Endothelial cell of umbilical vein (primary cell): ENCODE measurements around the gene FLT3LG. TPM values are rescaled to one million over a fixed set of nuclear protein-coding genes. Genes with fewer than 3 reads are reported as not detected.

Source experiments
- BruUV-seq: library from RNA; stranded (reverse); fragments of 400-500 nt; replicated peaks from 2 replicates; lab custom pipeline; 2021; lab: Mats Ljungman, UMichigan
- CTCF ChIA-PET: fragments of 300-600, 350-600 bp; sonication (Branson Sonifier 250); formaldehyde crosslinking; loops from one replicate; lab custom pipeline; 2021; ENCODE audit warnings: antibody characterized with exemption, inconsistent platforms; lab: Charles Lee
- POLR2A ChIA-PET: fragments of 300-600, 350-600 bp; sonication (Branson Sonifier 250); formaldehyde crosslinking; loops from one replicate; lab custom pipeline; 2021; ENCODE audit warnings: antibody characterized with exemption, inconsistent platforms; lab: Charles Lee
- DNase-seq: peaks from one replicate; pipeline ENCODE4 v3.0.0-alpha.2; 2011; ENCODE audit warnings: low read depth, low spot score
- FAIRE-seq: peaks from 2 replicates; lab custom pipeline; 2011; peaks lifted over from hg19 to GRCh38; lab: Jason Lieb, UNC
- H2AFZ ChIP-seq: 2 replicates; pipeline ENCODE4 v1.6.0; 2012; ENCODE audit warnings: low read depth, low read length, control low read depth, inconsistent platforms
- H3K27ac ChIP-seq: 2 replicates; pipeline ENCODE4 v1.5.1; 2011; ENCODE audit warnings: low read depth, mild to moderate bottlenecking, control low read depth, low read length, moderate library complexity; ENCODE audit not compliant: insufficient read depth
- H3K27me3 ChIP-seq, 2 experiments: 2 replicates each; pipeline versions ENCODE4 v1.6.0 to v1.6.1; 2011; ENCODE audit warnings: low read length in 2 of 2, mixed read lengths in 1 of 2; ENCODE audit not compliant: control insufficient read depth in 2 of 2, insufficient read depth in 2 of 2
- H3K36me3 ChIP-seq, 2 experiments: 2 replicates in 1 of 2; 3 replicates in 1 of 2; pipeline ENCODE4 v1.5.1; 2011; ENCODE audit warnings: low read length in 2 of 2, mild to moderate bottlenecking in 1 of 2, moderate library complexity in 1 of 2; ENCODE audit not compliant: control insufficient read depth in 2 of 2, insufficient read depth in 2 of 2; ENCODE audit errors: extremely low read depth in 1 of 2
- H3K4me1 ChIP-seq: 3 replicates; pipeline ENCODE4 v1.5.1; 2011; ENCODE audit warnings: mild to moderate bottlenecking, low read length; ENCODE audit not compliant: control insufficient read depth, insufficient read depth; ENCODE audit errors: extremely low read depth
- H3K4me2 ChIP-seq: 2 replicates; pipeline ENCODE4 v1.6.1; 2011; ENCODE audit warnings: low read length, control low read depth, mixed read lengths; ENCODE audit not compliant: insufficient read depth
- H3K4me3 ChIP-seq, 3 experiments: fragments of 200-600 bp in 1 of 3; sonication (generic), shearing (Covaris generic) in 1 of 3; replicated peaks in 1 of 3; 2 replicates each; pipeline ENCODE4 v1.5.1; 2011 to 2016; ENCODE audit warnings: control low read depth in 3 of 3, low read length in 3 of 3, mild to moderate bottlenecking in 2 of 3, inconsistent platforms in 1 of 3, low read depth in 1 of 3, moderate library complexity in 1 of 3; ENCODE audit not compliant: insufficient read depth in 1 of 3
- H3K79me2 ChIP-seq: 2 replicates; pipeline ENCODE4 v1.6.0; 2012; ENCODE audit warnings: low read length, inconsistent platforms; ENCODE audit not compliant: control insufficient read depth, insufficient read depth
- H3K9ac ChIP-seq: replicated peaks from 2 replicates; pipeline ENCODE3; 2011; ENCODE audit warnings: low read length, control low read depth; ENCODE audit not compliant: insufficient read depth; ENCODE audit errors: extremely low read depth
- H3K9me1 ChIP-seq: replicated peaks from 3 replicates; pipeline ENCODE4 v1.6.0; 2011; ENCODE audit warnings: mild to moderate bottlenecking, low read length; ENCODE audit not compliant: control insufficient read depth, insufficient read depth; ENCODE audit errors: extremely low read depth
- H3K9me3 ChIP-seq: replicated peaks from 2 replicates; pipeline ENCODE4 v1.5.1; 2012; ENCODE audit warnings: low read length, inconsistent platforms; ENCODE audit not compliant: control insufficient read depth, insufficient read depth
- H4K20me1 ChIP-seq: replicated peaks from 2 replicates; pipeline ENCODE3; 2011; ENCODE audit warnings: mild to moderate bottlenecking, low read length; ENCODE audit not compliant: control insufficient read depth, insufficient read depth; ENCODE audit errors: extremely low read depth
- EZH2 ChIP-seq: IDR thresholded peaks from 2 replicates; pipeline ENCODE4 v1.6.1; 2012; ENCODE audit warnings: borderline replicate concordance, low read depth, mild to moderate bottlenecking, moderate library complexity, low read length, inconsistent platforms; ENCODE audit not compliant: severe bottlenecking
- FOS ChIP-seq: IDR thresholded peaks from 2 replicates; pipeline ENCODE4 v1.6.1; 2011; ENCODE audit warnings: mild to moderate bottlenecking, low read length, moderate library complexity, borderline replicate concordance; ENCODE audit not compliant: insufficient read depth
- GATA2 ChIP-seq: IDR thresholded peaks from 2 replicates; pipeline ENCODE4 v1.7.0; 2011; ENCODE audit warnings: low read depth, mild to moderate bottlenecking, moderate library complexity, mixed read lengths, low read length; ENCODE audit not compliant: insufficient read length, insufficient read depth
- JUN ChIP-seq: IDR thresholded peaks from 2 replicates; pipeline ENCODE4 v1.6.1; 2011; ENCODE audit warnings: borderline replicate concordance, low read depth; ENCODE audit not compliant: insufficient read length, insufficient read depth
- MYC ChIP-seq: IDR thresholded peaks from one replicate; pipeline ENCODE4 v1.6.1; 2011; ENCODE audit warnings: mild to moderate bottlenecking, low read depth, low read length
- POLR2A ChIP-seq: IDR thresholded peaks from 2 replicates; pipeline ENCODE4 v1.6.1; 2012; ENCODE audit warnings: low read depth, mild to moderate bottlenecking, control low read depth, low read length
- POLR2AphosphoS5 ChIP-seq: IDR thresholded peaks from 2 replicates; pipeline ENCODE4 v1.6.1; 2012; ENCODE audit warnings: low read depth, mild to moderate bottlenecking, control low read depth, low read length, moderate library complexity; ENCODE audit not compliant: insufficient read depth
- dilution Hi-C: fragments of 300-500 bp; cut with MboI; formaldehyde crosslinking; loops from one replicate; pipeline ENCODE4 v1.15.0; 2019; ENCODE audit warnings: low sequenced_read_pairs; ENCODE audit not compliant: extremely low pct_ligation_motif_present
- intact Hi-C: fragments of 100-400 bp; cut with micrococcal nuclease; formaldehyde crosslinking; loops from one replicate; pipeline ENCODE4 v1.10.0; 2022
- polyA plus RNA-seq, 4 experiments: library from polyadenylated mRNA; depleted of rRNA in 3 of 4; stranded (reverse) in 3 of 4; unstranded in 1 of 4; fragments of >200 nt; gene quantifications; 2 replicates each; pipeline versions ENCODE4 v1.2.1 to v1.2.3, GENCODE V29; 2011 to 2012; ENCODE audit warnings: missing spikeins in 1 of 4
- total RNA-seq: library from RNA; stranded (reverse); gene quantifications from 2 replicates; pipeline ENCODE4 v1.2.3, GENCODE V29; 2021
- TF ChIP-seq, protein P1 (sequence below), 2 donors: IDR thresholded peaks; 1 replicate in 1 of 2; 2 replicates in 1 of 2; pipeline ENCODE4 v1.5.1; 2011; ENCODE audit warnings: low read length in 2 of 2, mild to moderate bottlenecking in 2 of 2, moderate library complexity in 2 of 2, control low read depth in 1 of 2, inconsistent platforms in 1 of 2, low read depth in 1 of 2; ENCODE audit not compliant: insufficient read depth in 1 of 2; ENCODE audit errors: extremely low read depth in 1 of 2
- TF ChIP-seq, protein P2 (sequence below): IDR thresholded peaks from 2 replicates; pipeline ENCODE4 v1.6.1; 2011; ENCODE audit not compliant: insufficient read depth, insufficient read length

Gene FLT3LG
- total and polyA plus RNA-seq, 2 donors (not counting 3 experiments of a cell fraction or from before 2014, with no cell fraction given) = 5.0 to 5.7 TPM

DNA sequence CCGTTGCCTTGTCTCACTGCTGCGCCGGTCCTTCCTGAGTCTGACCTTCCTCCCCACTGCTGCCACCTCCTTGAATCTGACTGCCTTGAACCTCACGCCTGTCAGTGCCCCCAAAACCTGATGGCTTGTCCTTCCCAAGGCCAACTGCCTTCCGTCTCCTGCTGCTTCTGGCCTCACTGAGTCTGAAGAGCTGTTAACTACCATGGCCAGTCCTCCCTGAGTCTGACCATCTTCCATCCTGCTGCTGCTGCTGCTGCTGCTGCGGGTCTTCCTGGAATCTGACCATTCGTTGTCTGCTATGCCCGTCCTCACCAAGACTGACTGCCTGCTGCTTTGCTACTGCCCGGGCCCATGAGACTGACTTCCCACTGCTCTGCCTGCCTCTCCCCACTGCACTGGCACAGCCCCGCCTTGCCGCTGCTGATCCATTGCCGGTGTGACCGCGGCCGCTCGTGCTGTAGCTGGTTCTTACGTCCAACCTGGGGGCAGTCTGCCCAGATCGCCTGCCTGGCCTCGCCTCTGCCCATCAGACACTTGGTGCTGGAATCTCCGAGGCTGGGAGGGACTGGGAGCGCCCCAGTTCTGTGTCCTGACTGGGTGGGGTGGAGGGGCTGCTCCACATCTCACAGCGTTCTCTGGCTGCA is 50.9 kb downstream of the FLT3LG start:
- H3K9ac ChIP-seq = no peak overlapping the region
- TF ChIP-seq, protein P1, sequence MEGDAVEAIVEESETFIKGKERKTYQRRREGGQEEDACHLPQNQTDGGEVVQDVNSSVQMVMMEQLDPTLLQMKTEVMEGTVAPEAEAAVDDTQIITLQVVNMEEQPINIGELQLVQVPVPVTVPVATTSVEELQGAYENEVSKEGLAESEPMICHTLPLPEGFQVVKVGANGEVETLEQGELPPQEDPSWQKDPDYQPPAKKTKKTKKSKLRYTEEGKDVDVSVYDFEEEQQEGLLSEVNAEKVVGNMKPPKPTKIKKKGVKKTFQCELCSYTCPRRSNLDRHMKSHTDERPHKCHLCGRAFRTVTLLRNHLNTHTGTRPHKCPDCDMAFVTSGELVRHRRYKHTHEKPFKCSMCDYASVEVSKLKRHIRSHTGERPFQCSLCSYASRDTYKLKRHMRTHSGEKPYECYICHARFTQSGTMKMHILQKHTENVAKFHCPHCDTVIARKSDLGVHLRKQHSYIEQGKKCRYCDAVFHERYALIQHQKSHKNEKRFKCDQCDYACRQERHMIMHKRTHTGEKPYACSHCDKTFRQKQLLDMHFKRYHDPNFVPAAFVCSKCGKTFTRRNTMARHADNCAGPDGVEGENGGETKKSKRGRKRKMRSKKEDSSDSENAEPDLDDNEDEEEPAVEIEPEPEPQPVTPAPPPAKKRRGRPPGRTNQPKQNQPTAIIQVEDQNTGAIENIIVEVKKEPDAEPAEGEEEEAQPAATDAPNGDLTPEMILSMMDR (IDR thresholded peaks at IDR 0.05; ENCODE audit: extremely low read depth in 1 of 2, insufficient read depth in 1 of 2, low read depth in 1 of 2, low read length in 2 of 2) = no peak
- TF ChIP-seq GATA2 (no peak), FOS (no peak), EZH2 (no peak), MYC (no peak), POLR2AphosphoS5 (no peak), JUN (no peak), POLR2A (no peak)
- TF ChIP-seq, protein P2, sequence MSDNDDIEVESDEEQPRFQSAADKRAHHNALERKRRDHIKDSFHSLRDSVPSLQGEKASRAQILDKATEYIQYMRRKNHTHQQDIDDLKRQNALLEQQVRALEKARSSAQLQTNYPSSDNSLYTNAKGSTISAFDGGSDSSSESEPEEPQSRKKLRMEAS = no peak
- H2AFZ ChIP-seq = no peak overlapping the region
- BruUV-seq = no TSS peak
- no peak overlapping the region for H3K4me2 ChIP-seq
- H3K36me3 ChIP-seq = peaks cover 2 to 15% of the 10 kb centered on the region in 2 experiments
- no peaks in the 10 kb centered on the region for H3K27me3 ChIP-seq
- dilution Hi-C loops (no loop called here), intact Hi-C loops (no loop called here)
- no peak for FAIRE-seq
- H3K9me1 ChIP-seq = no peaks in the 10 kb centered on the region
- H3K79me2 ChIP-seq = peaks cover 5% of the 10 kb centered on the region
- no peak overlapping the region for H3K4me3 ChIP-seq
- H3K4me1 ChIP-seq = no peaks in the 10 kb centered on the region
- no peak for DNase-seq
- no peaks in the 10 kb centered on the region for H3K9me3 ChIP-seq
- H4K20me1 ChIP-seq = no peaks in the 10 kb centered on the region
- POLR2A ChIA-PET = no interaction called here
- CTCF ChIA-PET = interaction anchor here (0.9 to 1.0 kb wide), 2 partner anchors 22 to 45 kb away, joined by 3 read pairs; no protein-coding TSS in a partner anchor
- H3K27ac ChIP-seq = no peak overlapping the region
